Ovary (tissue), 9 donors: ENCODE results near the gene KRT85. TPM values are rescaled to one million over a fixed set of nuclear protein-coding genes. Genes with fewer than 3 reads are reported as not detected.
"Not testable (repeated sequence)": the region's sequence is repeated elsewhere in the genome, so short reads cannot be mapped to it uniquely, and the experiment has no call there.

Source experiments
- DNase-seq, 5 donors: peaks; one replicate each; pipeline ENCODE4 v3.0.0-alpha.2; 2019 to 2020
- H3K27ac ChIP-seq, 2 donors: fragments of 200-600 bp; one replicate each; pipeline versions ENCODE4 v1.5.1 to v1.8.0; 2019 to 2022
- H3K27me3 ChIP-seq: fragments of 200-600 bp; one replicate; pipeline ENCODE4 v1.8.0; 2022
- H3K36me3 ChIP-seq: fragments of 200-600 bp; sonication (generic); one replicate; pipeline ENCODE4 v1.5.1; 2019
- H3K4me1 ChIP-seq: one replicate; pipeline ENCODE4 v1.8.1; 2013; ENCODE audit warnings: mild to moderate bottlenecking, moderate library complexity; ENCODE audit not compliant: insufficient read depth
- H3K4me3 ChIP-seq: fragments of 200-600 bp; sonication (generic); one replicate; pipeline ENCODE4 v1.5.1; 2017
- H3K9me3 ChIP-seq, 2 donors: fragments of 200-600 bp in 1 of 2; sonication (generic) in 1 of 2; one replicate each; pipeline versions ENCODE4 v1.5.1 to v1.8.1; 2013 to 2019; ENCODE audit warnings: mild to moderate bottlenecking in 1 of 2, moderate library complexity in 1 of 2
- EP300 ChIP-seq: sonication (generic); formaldehyde crosslinking; IDR thresholded peaks from one replicate; pipeline ENCODE4 v1.6.1; 2017; ENCODE audit warnings: antibody characterized with exemption
- POLR2A ChIP-seq: fragments of 450-650 bp; IDR thresholded peaks from one replicate; pipeline ENCODE4 v1.6.1; 2017; ENCODE audit warnings: antibody characterized with exemption, mild to moderate bottlenecking, moderate library complexity
- WGBS, 3 donors: extraction: QIAGEN DNeasy Blood & Tissue Kit in 1 of 3; methylation state at CpG; one replicate each; pipeline versions ENCODE4 v1.1.5 to v1.1.7; 2013 to 2017; 5-methylcytosine and 5-hydroxymethylcytosine counted together
- intact Hi-C, 4 donors: fragments of 100-400 bp; cut with DNase I; formaldehyde crosslinking; loops; one replicate each; pipeline versions ENCODE4 v1.11.0 to v1.15.1; 2022 to 2023
- polyA plus RNA-seq, 2 donors: library from polyadenylated mRNA; stranded (reverse); fragments of 200-250 nt in 1 of 2; fragments of 350-450 nt in 1 of 2; fragmentation: Illumina TruSeq in 1 of 2; extraction: RNeasy Lipid Tissue Mini Kit (QIAGEN cat#74804) in 1 of 2; gene quantifications; one replicate each; pipeline ENCODE4 v1.2.3, GENCODE V29; 2013 to 2014
- total RNA-seq, 7 donors: library from RNA; depleted of rRNA in 2 of 7; stranded (reverse); fragments of >200 nt in 2 of 7; fragmentation: NEBNext Ultra II Directional in 3 of 7; extraction: Animal tissue kit (Norgen Biotek cat#: 25700) in 3 of 7; gene quantifications; one replicate each; pipeline versions ENCODE4 v1.1.0 to v1.2.4, GENCODE V29; 2016 to 2023
- TF ChIP-seq, protein P1 (sequence below), 3 donors: fragments of 450-650 bp in 2 of 3; fragments of 200-600 bp in 1 of 3; IDR thresholded peaks; one replicate each; pipeline versions ENCODE4 v1.5.1 to v1.8.0; 2016 to 2022; ENCODE audit warnings: antibody characterized with exemption in 3 of 3, mild to moderate bottlenecking in 1 of 3
- donor health status: DM: no; HTN: no; CAD: no; lungs with moderate emphysema.
- donor health status: DM: no; HTN: no; CAD: no.
- donor health status: Bipolar disorder and iron deficiency.
- donor health status: DM: yes; HTN: yes; CAD: no.
- donor health status: DM: no; HTN: no; CAD: no.
- donor health status: DM: yes; HTN: yes; CAD: no.

Gene KRT85
- total and polyA plus RNA-seq, 9 donors = not detected

DNA sequence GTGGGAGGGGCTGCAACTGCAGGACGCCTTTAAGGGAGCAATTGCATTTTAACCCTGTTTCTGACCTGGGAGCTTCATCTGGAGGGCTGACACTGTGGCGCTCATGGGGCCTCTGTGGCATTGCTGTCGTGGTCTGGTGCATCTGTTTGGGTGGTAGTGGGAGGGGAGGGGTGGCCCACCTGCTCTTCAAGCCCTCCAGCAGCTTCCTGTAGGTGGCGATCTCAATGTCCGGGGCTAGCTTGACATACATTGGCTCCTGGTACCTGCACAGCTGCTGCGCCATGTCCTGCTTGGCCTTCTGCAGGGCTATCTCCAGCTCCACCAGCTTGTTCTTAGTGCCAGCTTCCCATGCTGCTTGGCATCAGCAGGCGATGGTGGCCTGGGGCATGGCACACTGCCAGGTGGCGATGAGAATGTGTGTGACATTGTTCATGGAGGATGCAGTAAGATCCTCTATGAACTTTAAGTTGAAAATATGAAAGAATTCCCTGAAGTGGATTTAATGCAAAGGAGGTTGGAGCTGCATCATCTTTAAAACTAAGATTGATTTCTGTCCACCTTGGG lies 46.6 kb upstream of the KRT85 start:
- no peak overlapping the region for H3K27ac ChIP-seq
- no peaks in the 10 kb centered on the region for H3K36me3 ChIP-seq
- DNase-seq = no peak
- no peak overlapping the region for H3K4me3 ChIP-seq
- no peak for TF ChIP-seq EP300
- no peak for TF ChIP-seq POLR2A
- TF ChIP-seq, protein P1, sequence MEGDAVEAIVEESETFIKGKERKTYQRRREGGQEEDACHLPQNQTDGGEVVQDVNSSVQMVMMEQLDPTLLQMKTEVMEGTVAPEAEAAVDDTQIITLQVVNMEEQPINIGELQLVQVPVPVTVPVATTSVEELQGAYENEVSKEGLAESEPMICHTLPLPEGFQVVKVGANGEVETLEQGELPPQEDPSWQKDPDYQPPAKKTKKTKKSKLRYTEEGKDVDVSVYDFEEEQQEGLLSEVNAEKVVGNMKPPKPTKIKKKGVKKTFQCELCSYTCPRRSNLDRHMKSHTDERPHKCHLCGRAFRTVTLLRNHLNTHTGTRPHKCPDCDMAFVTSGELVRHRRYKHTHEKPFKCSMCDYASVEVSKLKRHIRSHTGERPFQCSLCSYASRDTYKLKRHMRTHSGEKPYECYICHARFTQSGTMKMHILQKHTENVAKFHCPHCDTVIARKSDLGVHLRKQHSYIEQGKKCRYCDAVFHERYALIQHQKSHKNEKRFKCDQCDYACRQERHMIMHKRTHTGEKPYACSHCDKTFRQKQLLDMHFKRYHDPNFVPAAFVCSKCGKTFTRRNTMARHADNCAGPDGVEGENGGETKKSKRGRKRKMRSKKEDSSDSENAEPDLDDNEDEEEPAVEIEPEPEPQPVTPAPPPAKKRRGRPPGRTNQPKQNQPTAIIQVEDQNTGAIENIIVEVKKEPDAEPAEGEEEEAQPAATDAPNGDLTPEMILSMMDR (IDR thresholded peaks at IDR 0.05) = no peak
- H3K4me1 ChIP-seq = peaks cover 4% of the 10 kb centered on the region
- no peaks in the 10 kb centered on the region for H3K27me3 ChIP-seq
- intact Hi-C loops = no loop called here
- no peaks in the 10 kb centered on the region for H3K9me3 ChIP-seq
- 73 to 77% (median 73%) methylated on average over 8 of the region's 8 CpGs for WGBS, 3 donors

- H3K9me3 ChIP-seq = no peaks in the 10 kb centered on the region
- TF ChIP-seq POLR2A = no peak
- TF ChIP-seq EP300 = no peak
- H3K27ac ChIP-seq = no peak overlapping the region
- peaks cover 4% of the 10 kb centered on the region for H3K4me1 ChIP-seq
- no peaks in the 10 kb centered on the region for H3K36me3 ChIP-seq
- no peaks in the 10 kb centered on the region for H3K27me3 ChIP-seq
- 32 to 41% (median 39%) methylated on average over 4 of the region's 4 CpGs for WGBS, 3 donors
- H3K4me3 ChIP-seq = no peak overlapping the region
- intact Hi-C loops = no loop called here
- DNase-seq = no peak
Observed at GRCh38 chr12:52413202-52413601, 45.9 kb upstream of the KRT85 start.

DNA sequence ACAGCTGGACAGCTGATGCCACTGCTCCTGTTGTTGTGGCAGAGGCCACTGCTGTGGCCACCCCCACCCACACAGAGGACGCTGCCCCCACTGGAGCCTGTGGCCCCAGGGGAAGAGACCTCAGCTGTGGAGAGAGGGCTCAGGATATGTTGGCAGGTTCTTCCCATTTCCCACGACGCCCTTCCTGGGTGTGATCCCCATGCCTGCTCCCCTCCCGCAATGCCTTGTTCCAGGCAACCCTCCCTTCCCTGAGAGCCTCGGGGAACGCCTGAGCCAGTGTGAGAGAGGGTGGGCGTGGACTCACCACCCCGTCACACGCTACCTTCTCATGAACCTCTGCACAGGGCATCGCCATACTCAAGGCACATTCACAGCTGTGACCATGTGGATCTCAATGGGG lies 44.5 kb upstream of the KRT85 start:
- WGBS, 3 donors = 78 to 93% (median 85%) methylated on average over 10 of the region's 10 CpGs
- DNase-seq = no peak
- H3K4me3 ChIP-seq = no peak overlapping the region
- no peak overlapping the region for H3K27ac ChIP-seq
- intact Hi-C loops = no loop called here
- TF ChIP-seq EP300 (no peak), POLR2A (no peak)
- TF ChIP-seq, protein P1 (IDR thresholded peaks at IDR 0.05) = no peak
- peaks cover 4% of the 10 kb centered on the region for H3K4me1 ChIP-seq
- no peaks in the 10 kb centered on the region for H3K9me3 ChIP-seq
- H3K36me3 ChIP-seq = no peaks in the 10 kb centered on the region
- H3K27me3 ChIP-seq = no peaks in the 10 kb centered on the region

- H3K27ac ChIP-seq, DNase-seq, H3K4me3 ChIP-seq, intact Hi-C loops, H3K36me3 ChIP-seq, H3K4me1 ChIP-seq, H3K9me3 ChIP-seq, H3K27me3 ChIP-seq: not testable (repeated sequence)
- WGBS, 3 donors = 14 to 33% methylated on average over 1 of the region's 1 CpG; no CpG with 5 or more reads in 1 of the 3 donors
Observed at GRCh38 chr12:52410589-52411248, 43.4 kb upstream of the KRT85 start.

- H3K36me3 ChIP-seq = no peaks in the 10 kb centered on the region
- TF ChIP-seq, protein P1 (IDR thresholded peaks at IDR 0.05) = no peak
- TF ChIP-seq EP300 = no peak
- no peak for TF ChIP-seq POLR2A
- no peak overlapping the region for H3K4me3 ChIP-seq
- H3K27ac ChIP-seq = no peak overlapping the region
- no peaks in the 10 kb centered on the region for H3K4me1 ChIP-seq
- no peaks in the 10 kb centered on the region for H3K9me3 ChIP-seq
- no peaks in the 10 kb centered on the region for H3K27me3 ChIP-seq
- DNase-seq = no peak
- intact Hi-C loops = no loop called here
- WGBS, 3 donors = 80 to 89% (median 81%) methylated on average over 5 of the region's 5 CpGs
Observed at GRCh38 chr12:52407918-52408317, 40.6 kb upstream of the KRT85 start.
